ENCODE measurements around the gene R3HDML.

The R3HDML gene

DNA sequence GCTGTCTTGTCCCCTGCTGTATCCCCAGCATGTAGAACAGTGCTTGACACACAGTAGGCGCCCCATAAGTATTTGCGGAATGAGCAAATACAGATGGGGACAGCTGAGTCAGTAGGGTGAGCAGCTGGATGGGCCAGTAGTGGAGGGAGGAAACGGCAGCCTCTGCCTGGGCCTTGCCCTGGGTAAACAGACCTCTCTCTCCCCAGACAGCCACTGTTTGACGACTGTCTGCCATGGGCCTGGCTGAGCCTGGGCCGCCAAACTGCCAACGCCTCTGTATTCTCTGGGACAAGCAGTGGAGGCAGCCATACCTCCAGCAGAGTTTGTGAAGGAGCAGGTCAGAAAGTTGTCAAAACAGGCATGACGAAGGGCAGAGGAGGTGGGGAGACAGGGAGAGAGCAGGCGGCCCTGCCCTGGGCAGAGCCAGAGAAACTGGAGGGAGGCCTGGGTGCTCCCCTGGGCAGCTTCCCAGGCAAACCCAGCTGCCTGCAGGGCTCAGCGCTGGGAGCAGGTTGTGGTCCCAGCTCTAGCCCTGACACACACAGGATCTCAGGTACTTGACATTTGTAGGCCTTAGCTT, 33.9 kb downstream of the R3HDML start:
- Histone ChIP-seq H3K9me2 (ENCODE audit: low read depth, low read length) (no peaks in the 10 kb centered on the region), H3K4me3 (ENCODE audit: low read depth, low read length, poor library complexity, severe bottlenecking) (no peak overlapping the region), H3F3A (ENCODE audit: insufficient read depth, low read length) (no peaks in the 10 kb centered on the region), H3K9me3 (ENCODE audit: low read length) (no peaks in the 10 kb centered on the region), H3K4me2 (ENCODE audit: low read length) (no peak overlapping the region), H3K9ac (ENCODE audit: low read length) (no peak overlapping the region), H4K20me1 (ENCODE audit: insufficient read depth, low read length) (no peaks in the 10 kb centered on the region), H3K27me3 (ENCODE audit: insufficient read depth, low read length) (no peaks in the 10 kb centered on the region), H3K4me1 (ENCODE audit: insufficient read depth, low read length, severe bottlenecking) (no peaks in the 10 kb centered on the region), H3K27ac (ENCODE audit: low read depth, low read length, poor library complexity, severe bottlenecking) (no peak overlapping the region), H3K79me2 (ENCODE audit: insufficient read depth, low read length) (no peaks in the 10 kb centered on the region), H2AFZ (ENCODE audit: low read length) (no peak overlapping the region), H3K36me3 (ENCODE audit: insufficient read depth, low read length) (no peaks in the 10 kb centered on the region)
- no peak for TF ChIP-seq EZH2 (IDR thresholded peaks at IDR 0.05; ENCODE audit: borderline replicate concordance, low read length)
- TF ChIP-seq, protein P1, sequence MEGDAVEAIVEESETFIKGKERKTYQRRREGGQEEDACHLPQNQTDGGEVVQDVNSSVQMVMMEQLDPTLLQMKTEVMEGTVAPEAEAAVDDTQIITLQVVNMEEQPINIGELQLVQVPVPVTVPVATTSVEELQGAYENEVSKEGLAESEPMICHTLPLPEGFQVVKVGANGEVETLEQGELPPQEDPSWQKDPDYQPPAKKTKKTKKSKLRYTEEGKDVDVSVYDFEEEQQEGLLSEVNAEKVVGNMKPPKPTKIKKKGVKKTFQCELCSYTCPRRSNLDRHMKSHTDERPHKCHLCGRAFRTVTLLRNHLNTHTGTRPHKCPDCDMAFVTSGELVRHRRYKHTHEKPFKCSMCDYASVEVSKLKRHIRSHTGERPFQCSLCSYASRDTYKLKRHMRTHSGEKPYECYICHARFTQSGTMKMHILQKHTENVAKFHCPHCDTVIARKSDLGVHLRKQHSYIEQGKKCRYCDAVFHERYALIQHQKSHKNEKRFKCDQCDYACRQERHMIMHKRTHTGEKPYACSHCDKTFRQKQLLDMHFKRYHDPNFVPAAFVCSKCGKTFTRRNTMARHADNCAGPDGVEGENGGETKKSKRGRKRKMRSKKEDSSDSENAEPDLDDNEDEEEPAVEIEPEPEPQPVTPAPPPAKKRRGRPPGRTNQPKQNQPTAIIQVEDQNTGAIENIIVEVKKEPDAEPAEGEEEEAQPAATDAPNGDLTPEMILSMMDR (IDR thresholded peaks at IDR 0.05; ENCODE audit: low read length), result no peak

- no peak overlapping the region for H3K4me3 ChIP-seq (ENCODE audit: low read depth, low read length, poor library complexity, severe bottlenecking)
- H3K9ac ChIP-seq (ENCODE audit: low read length), result no peak overlapping the region
- no peaks in the 10 kb centered on the region for H3K79me2 ChIP-seq (ENCODE audit: insufficient read depth, low read length)
- H3F3A ChIP-seq (ENCODE audit: insufficient read depth, low read length), result no peaks in the 10 kb centered on the region
- H3K9me2 ChIP-seq (ENCODE audit: low read depth, low read length), result no peaks in the 10 kb centered on the region
- no peak overlapping the region for H3K4me2 ChIP-seq (ENCODE audit: low read length)
- H3K9me3 ChIP-seq (ENCODE audit: low read length), result no peaks in the 10 kb centered on the region
- H3K27me3 ChIP-seq (ENCODE audit: insufficient read depth, low read length), result no peaks in the 10 kb centered on the region
- H4K20me1 ChIP-seq (ENCODE audit: insufficient read depth, low read length), result no peaks in the 10 kb centered on the region
- H3K4me1 ChIP-seq (ENCODE audit: insufficient read depth, low read length, severe bottlenecking), result no peaks in the 10 kb centered on the region
- no peaks in the 10 kb centered on the region for H3K36me3 ChIP-seq (ENCODE audit: insufficient read depth, low read length)
- H3K27ac ChIP-seq (ENCODE audit: low read depth, low read length, poor library complexity, severe bottlenecking), result no peak overlapping the region
- TF ChIP-seq, protein P1 (IDR thresholded peaks at IDR 0.05; ENCODE audit: low read length), result no peak
- no peak for TF ChIP-seq EZH2 (IDR thresholded peaks at IDR 0.05; ENCODE audit: borderline replicate concordance, low read length)
- H2AFZ ChIP-seq (ENCODE audit: low read length), result no peak overlapping the region
Measured at GRCh38 chr20:44382641-44383040, 45.8 kb downstream of the R3HDML start.

DNA sequence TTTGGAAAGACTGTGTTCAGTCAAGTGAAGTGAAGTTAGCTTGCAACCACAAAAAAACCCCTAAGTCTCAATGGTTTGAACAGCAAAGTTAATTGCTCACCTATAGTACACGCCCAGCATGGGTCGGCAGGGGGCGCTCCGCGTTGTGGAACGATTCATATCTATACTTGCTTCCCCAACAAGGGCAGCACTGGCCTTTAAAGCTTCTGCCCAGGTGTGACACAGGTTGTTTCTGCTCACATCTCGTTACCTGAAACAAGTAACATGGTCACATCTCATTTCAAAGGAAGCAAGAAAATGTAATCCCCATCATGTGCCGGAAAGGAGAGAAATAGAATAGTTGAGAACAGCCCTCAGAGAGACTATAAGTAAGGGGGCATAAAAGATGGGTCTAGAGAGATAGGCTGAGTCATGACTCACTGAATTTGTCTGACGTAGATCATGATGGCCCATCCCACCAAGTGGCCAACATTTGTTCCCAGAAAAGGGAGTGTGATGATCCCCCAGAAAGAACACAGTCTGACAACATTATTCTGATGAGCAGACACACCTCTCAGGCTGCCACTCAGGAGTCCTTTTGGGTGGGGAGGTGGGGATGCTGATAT, 47.7 kb downstream of the R3HDML start:
- Histone ChIP-seq H4K20me1 (ENCODE audit: insufficient read depth, low read length) (no peaks in the 10 kb centered on the region), H3K4me1 (ENCODE audit: insufficient read depth, low read length, severe bottlenecking) (no peaks in the 10 kb centered on the region), H3K36me3 (ENCODE audit: insufficient read depth, low read length) (no peaks in the 10 kb centered on the region), H3K9me3 (ENCODE audit: low read length) (no peaks in the 10 kb centered on the region), H3K27me3 (ENCODE audit: insufficient read depth, low read length) (no peaks in the 10 kb centered on the region), H3K4me3 (ENCODE audit: low read depth, low read length, poor library complexity, severe bottlenecking) (no peak overlapping the region), H3K9me2 (ENCODE audit: low read depth, low read length) (no peaks in the 10 kb centered on the region), H3K79me2 (ENCODE audit: insufficient read depth, low read length) (no peaks in the 10 kb centered on the region), H2AFZ (ENCODE audit: low read length) (no peak overlapping the region), H3F3A (ENCODE audit: insufficient read depth, low read length) (no peaks in the 10 kb centered on the region), H3K27ac (ENCODE audit: low read depth, low read length, poor library complexity, severe bottlenecking) (no peak overlapping the region), H3K9ac (ENCODE audit: low read length) (no peak overlapping the region), H3K4me2 (ENCODE audit: low read length) (no peak overlapping the region)
- TF ChIP-seq, protein P1 (IDR thresholded peaks at IDR 0.05; ENCODE audit: low read length), result peak; percentile 97
- TF ChIP-seq EZH2 (IDR thresholded peaks at IDR 0.05; ENCODE audit: borderline replicate concordance, low read length), result no peak
